BE2C (cell line): Measurements from ENCODE around the gene CACNA2D3.

Experiments used
- DNase-seq: peaks from one replicate; pipeline ENCODE4 v3.0.0-alpha.2; 2020
- H3K27me3 ChIP-seq: fragments of 250-450 bp; sonication (Bioruptor Pico); 2 replicates; pipeline ENCODE4 v1.5.1; 2020; ENCODE audit warnings: mild to moderate bottlenecking
- H3K36me3 ChIP-seq: fragments of 250-450 bp; sonication (Bioruptor Pico); 2 replicates; pipeline ENCODE4 v1.5.1; 2020; ENCODE audit warnings: mild to moderate bottlenecking
- H3K4me1 ChIP-seq: fragments of 250-450 bp; sonication (Bioruptor Pico); 2 replicates; pipeline ENCODE4 v1.5.1; 2020
- H3K4me3 ChIP-seq: 2 replicates; pipeline ENCODE4 v1.5.1; 2011; ENCODE audit warnings: low read depth, low read length
- H3K9me3 ChIP-seq: fragments of 250-450 bp; sonication (Bioruptor Pico); 2 replicates; pipeline ENCODE4 v1.5.1; 2020
- TF ChIP-seq, protein P1 (sequence below): IDR thresholded peaks from 2 replicates; pipeline ENCODE4 v1.5.1; 2012; ENCODE audit warnings: mild to moderate bottlenecking, low read depth, low read length

The CACNA2D3 gene

DNA sequence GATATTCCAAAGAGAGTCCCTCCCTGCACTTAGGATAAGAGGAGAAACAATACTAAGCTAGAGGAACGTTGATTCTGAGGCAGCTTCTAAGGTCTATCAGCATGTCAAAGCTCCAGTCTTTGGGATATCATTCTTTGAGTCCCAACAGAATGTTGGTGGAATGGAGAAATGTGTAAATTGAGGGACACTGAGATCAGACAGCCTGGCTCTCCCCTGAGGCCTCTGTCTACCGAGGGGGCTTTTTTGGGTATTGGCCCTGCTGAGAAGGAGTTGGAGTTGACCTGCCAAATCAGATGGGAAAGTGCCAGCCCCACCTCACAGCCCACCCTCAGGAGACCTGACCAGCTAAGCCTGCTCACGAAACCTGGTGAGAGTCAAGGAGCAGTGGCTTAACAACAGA, 833.1 kb downstream of the CACNA2D3 start:
- no peaks in the 10 kb centered on the region for H3K4me1 ChIP-seq
- TF ChIP-seq, protein P1, sequence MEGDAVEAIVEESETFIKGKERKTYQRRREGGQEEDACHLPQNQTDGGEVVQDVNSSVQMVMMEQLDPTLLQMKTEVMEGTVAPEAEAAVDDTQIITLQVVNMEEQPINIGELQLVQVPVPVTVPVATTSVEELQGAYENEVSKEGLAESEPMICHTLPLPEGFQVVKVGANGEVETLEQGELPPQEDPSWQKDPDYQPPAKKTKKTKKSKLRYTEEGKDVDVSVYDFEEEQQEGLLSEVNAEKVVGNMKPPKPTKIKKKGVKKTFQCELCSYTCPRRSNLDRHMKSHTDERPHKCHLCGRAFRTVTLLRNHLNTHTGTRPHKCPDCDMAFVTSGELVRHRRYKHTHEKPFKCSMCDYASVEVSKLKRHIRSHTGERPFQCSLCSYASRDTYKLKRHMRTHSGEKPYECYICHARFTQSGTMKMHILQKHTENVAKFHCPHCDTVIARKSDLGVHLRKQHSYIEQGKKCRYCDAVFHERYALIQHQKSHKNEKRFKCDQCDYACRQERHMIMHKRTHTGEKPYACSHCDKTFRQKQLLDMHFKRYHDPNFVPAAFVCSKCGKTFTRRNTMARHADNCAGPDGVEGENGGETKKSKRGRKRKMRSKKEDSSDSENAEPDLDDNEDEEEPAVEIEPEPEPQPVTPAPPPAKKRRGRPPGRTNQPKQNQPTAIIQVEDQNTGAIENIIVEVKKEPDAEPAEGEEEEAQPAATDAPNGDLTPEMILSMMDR = no peak
- H3K27me3 ChIP-seq = no peaks in the 10 kb centered on the region
- H3K9me3 ChIP-seq = no peaks in the 10 kb centered on the region
- no peaks in the 10 kb centered on the region for H3K36me3 ChIP-seq
- H3K4me3 ChIP-seq = no peak overlapping the region
- DNase-seq = no peak

DNA sequence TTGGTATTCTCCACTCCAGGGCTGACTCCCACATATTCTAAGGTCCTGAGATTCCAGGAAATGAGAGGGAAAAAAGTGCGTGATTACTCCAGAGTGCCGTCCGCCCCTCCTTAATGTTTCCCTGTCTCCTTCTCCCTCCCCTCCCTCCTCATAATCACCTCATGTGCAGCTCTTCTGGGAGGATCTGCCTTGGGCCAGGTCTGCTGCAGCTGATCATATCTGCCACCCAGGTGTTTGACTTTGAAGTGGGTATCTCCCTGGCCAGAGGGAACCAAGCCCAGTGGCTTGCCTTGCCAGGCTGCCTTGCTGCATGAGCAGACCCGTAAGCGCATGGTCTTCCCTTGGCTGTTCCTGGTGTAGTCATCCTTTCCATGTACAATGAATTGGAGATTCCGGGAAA, 833.6 kb downstream of the CACNA2D3 start:
- TF ChIP-seq, protein P1 = no peak
- DNase-seq = no peak
- Histone ChIP-seq H3K4me3 (no peak overlapping the region), H3K27me3 (no peaks in the 10 kb centered on the region), H3K4me1 (no peaks in the 10 kb centered on the region), H3K9me3 (no peaks in the 10 kb centered on the region), H3K36me3 (no peaks in the 10 kb centered on the region)

DNA sequence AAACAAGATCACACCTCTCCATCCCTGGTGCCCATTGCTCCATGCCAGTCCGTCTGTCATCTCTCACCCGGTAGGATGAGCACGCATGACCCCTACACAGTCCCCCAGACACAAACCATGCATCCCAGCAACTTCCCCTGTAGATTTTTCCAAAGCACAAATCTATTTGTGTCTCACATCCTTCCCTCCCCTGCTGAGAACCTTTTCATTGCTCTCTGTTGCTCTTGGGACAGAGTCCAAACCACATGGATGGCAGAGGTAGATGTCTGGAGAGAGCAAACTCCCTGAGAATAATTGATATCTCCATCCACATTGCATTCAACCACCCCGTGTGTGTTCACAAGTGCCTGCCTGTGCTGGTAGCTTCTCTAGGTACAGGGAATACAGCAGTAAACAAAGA, 835.4 kb downstream of the CACNA2D3 start:
- H3K4me1 ChIP-seq = no peaks in the 10 kb centered on the region
- no peaks in the 10 kb centered on the region for H3K9me3 ChIP-seq
- H3K4me3 ChIP-seq = no peak overlapping the region
- TF ChIP-seq, protein P1 = no peak
- H3K27me3 ChIP-seq = no peaks in the 10 kb centered on the region
- H3K36me3 ChIP-seq = no peaks in the 10 kb centered on the region
- no peak for DNase-seq

DNA sequence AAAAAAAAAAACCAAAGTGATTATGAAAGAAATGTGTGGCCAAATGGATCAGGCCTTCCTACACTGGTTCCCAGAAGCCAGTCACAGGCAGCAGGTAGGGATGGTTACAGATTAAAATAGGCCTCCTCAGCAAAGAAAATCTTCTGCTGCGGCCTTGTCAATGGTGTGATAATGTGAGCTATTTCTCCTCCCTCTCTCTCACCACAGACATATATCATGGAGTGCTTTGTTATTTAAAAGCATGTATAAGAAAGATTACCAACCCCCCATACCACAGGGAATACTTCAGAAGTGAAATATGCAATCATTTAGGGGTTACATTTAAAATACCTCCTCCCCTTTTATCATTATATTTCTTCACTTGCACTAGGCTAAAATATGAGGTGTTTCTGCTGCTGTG, 837.7 kb downstream of the CACNA2D3 start:
- no peaks in the 10 kb centered on the region for H3K27me3 ChIP-seq
- no peak overlapping the region for H3K4me3 ChIP-seq
- TF ChIP-seq, protein P1 = no peak
- no peaks in the 10 kb centered on the region for H3K4me1 ChIP-seq
- H3K36me3 ChIP-seq = no peaks in the 10 kb centered on the region
- no peak for DNase-seq
- H3K9me3 ChIP-seq = no peaks in the 10 kb centered on the region

DNA sequence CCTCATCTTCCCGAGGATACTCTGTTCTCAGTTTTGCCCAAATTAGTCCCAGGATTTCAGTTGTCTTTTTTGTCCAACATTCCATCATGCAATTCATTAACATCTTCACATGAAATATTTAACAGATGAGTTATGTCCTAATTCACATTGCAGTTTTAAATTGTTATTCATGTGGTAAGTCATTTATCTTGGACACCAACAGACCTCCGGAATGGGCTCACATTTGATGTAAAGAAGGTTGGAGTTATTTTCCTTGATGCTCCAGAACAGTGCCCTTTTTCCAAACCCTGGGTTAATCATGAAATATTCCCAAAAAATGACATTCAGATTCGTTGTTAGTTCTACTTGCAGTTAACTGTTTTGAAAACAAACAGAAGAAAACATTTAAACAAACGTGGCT, 838.3 kb downstream of the CACNA2D3 start:
- H3K4me1 ChIP-seq = no peaks in the 10 kb centered on the region
- TF ChIP-seq, protein P1 = no peak
- H3K9me3 ChIP-seq = no peaks in the 10 kb centered on the region
- H3K36me3 ChIP-seq = no peaks in the 10 kb centered on the region
- H3K27me3 ChIP-seq = no peaks in the 10 kb centered on the region
- no peak overlapping the region for H3K4me3 ChIP-seq
- DNase-seq = no peak

DNA sequence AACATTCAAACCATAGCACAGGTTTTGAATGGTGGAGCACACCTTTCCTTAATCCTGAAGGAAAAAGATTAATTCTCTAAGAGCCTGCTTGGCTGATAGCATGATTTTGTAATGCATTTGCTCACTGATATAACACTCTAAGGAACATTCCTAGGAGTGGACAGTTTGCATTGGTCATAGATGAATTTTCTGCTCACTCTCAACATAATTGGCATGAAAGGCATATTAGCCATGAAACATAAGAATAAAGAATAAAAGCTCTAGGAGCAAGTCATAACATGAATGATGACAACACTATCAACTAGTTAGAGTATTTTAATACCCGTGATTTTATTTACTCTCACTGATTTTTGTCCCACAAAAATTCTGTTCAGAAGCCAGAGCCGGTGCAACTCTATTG, 839.8 kb downstream of the CACNA2D3 start:
- Histone ChIP-seq H3K27me3 (no peaks in the 10 kb centered on the region), H3K36me3 (no peaks in the 10 kb centered on the region), H3K4me1 (no peaks in the 10 kb centered on the region), H3K4me3 (no peak overlapping the region), H3K9me3 (no peaks in the 10 kb centered on the region)
- no peak for DNase-seq
- TF ChIP-seq, protein P1 = no peak
